Measurements from ENCODE around the gene MBTPS1. TPM values are rescaled to one million over a fixed set of nuclear protein-coding genes. Genes with fewer than 3 reads are reported as not detected.

The MBTPS1 gene
- total and polyA plus RNA-seq, 7 donors: 13.6 to 83.6 (median 69.3) TPM

- WGBS, 2 donors: 29 to 41% methylated on average over 9 of the region's 9 CpGs
- TF ChIP-seq CTCF (IDR thresholded peaks at IDR 0.05) (no peak), POLR2AphosphoS5 (IDR thresholded peaks at IDR 0.05) (no peak), POLR2A (IDR thresholded peaks at IDR 0.05) (no peak), EP300 (IDR thresholded peaks at IDR 0.05) (no peak)
- H3K27me3 ChIP-seq: peaks cover 0 to 17% (median 0%) of the 10 kb centered on the region in 3 donors
- no peak overlapping the region for H3K4me3 ChIP-seq
- no peaks in the 10 kb centered on the region for H3K4me1 ChIP-seq
- intact Hi-C loops (cut with DNase I): no loop called here
- H3K36me3 ChIP-seq: no peaks in the 10 kb centered on the region
- DNase-seq: no peak
- no peak overlapping the region for H3K27ac ChIP-seq
- H3K9me3 ChIP-seq: no peaks in the 10 kb centered on the region
Observed at GRCh38 chr16:84159007-84159406, 42.3 kb upstream of the MBTPS1 start.

GRCh38 chr16:84156342-84156784, 39.6 kb upstream of the MBTPS1 start:
- H3K4me3 ChIP-seq: no peak overlapping the region
- no peaks in the 10 kb centered on the region for H3K9me3 ChIP-seq
- peaks cover 0 to 15% (median 0%) of the 10 kb centered on the region in 3 donors for H3K27me3 ChIP-seq
- H3K27ac ChIP-seq: no peak overlapping the region
- no peak for DNase-seq
- no peaks in the 10 kb centered on the region for H3K4me1 ChIP-seq
- no peak for TF ChIP-seq POLR2AphosphoS5 (IDR thresholded peaks at IDR 0.05)
- TF ChIP-seq EP300 (IDR thresholded peaks at IDR 0.05): no peak
- TF ChIP-seq POLR2A (IDR thresholded peaks at IDR 0.05): no peak
- no peak for TF ChIP-seq CTCF (IDR thresholded peaks at IDR 0.05)
- intact Hi-C loops (cut with DNase I): no loop called here
- WGBS, 2 donors: 60 to 77% methylated on average over 5 of the region's 5 CpGs
- no peaks in the 10 kb centered on the region for H3K36me3 ChIP-seq

GRCh38 chr16:84155771-84156170, 39.0 kb upstream of the MBTPS1 start:
- Histone ChIP-seq H3K4me1 (no peaks in the 10 kb centered on the region), H3K4me3 (no peak overlapping the region), H3K27me3 (peaks cover 0 to 9% (median 0%) of the 10 kb centered on the region in 3 donors), H3K9me3 (no peaks in the 10 kb centered on the region), H3K27ac (no peak overlapping the region), H3K36me3 (no peaks in the 10 kb centered on the region)
- no peak for TF ChIP-seq POLR2AphosphoS5 (IDR thresholded peaks at IDR 0.05)
- no peak for TF ChIP-seq POLR2A (IDR thresholded peaks at IDR 0.05)
- no peak for TF ChIP-seq CTCF (IDR thresholded peaks at IDR 0.05)
- TF ChIP-seq EP300 (IDR thresholded peaks at IDR 0.05): no peak
- no peak for DNase-seq
- WGBS, 2 donors: 89 to 92% methylated on average over 6 of the region's 6 CpGs
- intact Hi-C loops (cut with DNase I): no loop called here

GRCh38 chr16:84155226-84155625, 38.5 kb upstream of the MBTPS1 start:
- H3K9me3 ChIP-seq: no peaks in the 10 kb centered on the region
- TF ChIP-seq EP300 (IDR thresholded peaks at IDR 0.05): no peak
- TF ChIP-seq CTCF (IDR thresholded peaks at IDR 0.05): no peak
- TF ChIP-seq POLR2A (IDR thresholded peaks at IDR 0.05): no peak
- TF ChIP-seq POLR2AphosphoS5 (IDR thresholded peaks at IDR 0.05): no peak
- no peak overlapping the region for H3K4me3 ChIP-seq
- H3K27me3 ChIP-seq: peaks cover 0 to 5% (median 0%) of the 10 kb centered on the region in 3 donors
- no peak for DNase-seq
- WGBS, 2 donors: 94 to 96% methylated on average over 4 of the region's 4 CpGs
- H3K36me3 ChIP-seq: no peaks in the 10 kb centered on the region
- intact Hi-C loops (cut with DNase I): no loop called here
- no peak overlapping the region for H3K27ac ChIP-seq
- H3K4me1 ChIP-seq: no peaks in the 10 kb centered on the region

- no peaks in the 10 kb centered on the region for H3K4me1 ChIP-seq
- H3K4me3 ChIP-seq: no peak overlapping the region
- H3K27me3 ChIP-seq: no peaks in the 10 kb centered on the region
- 58 to 73% methylated on average over 8 of the region's 8 CpGs for whole genome bisulfite sequencing, 2 donors
- intact Hi-C loops (cut with DNase I): no loop called here
- DNase-seq: no peak
- TF ChIP-seq EP300 (IDR thresholded peaks at IDR 0.05): no peak
- no peak for TF ChIP-seq POLR2AphosphoS5 (IDR thresholded peaks at IDR 0.05)
- no peak for TF ChIP-seq CTCF (IDR thresholded peaks at IDR 0.05)
- no peak for TF ChIP-seq POLR2A (IDR thresholded peaks at IDR 0.05)
- H3K27ac ChIP-seq: no peak overlapping the region
- H3K9me3 ChIP-seq: no peaks in the 10 kb centered on the region
- no peaks in the 10 kb centered on the region for H3K36me3 ChIP-seq
Observed at GRCh38 chr16:84153660-84154214, 37.0 kb upstream of the MBTPS1 start.
